ENCODE data around the gene NUBP2. TPM values are rescaled to one million over a fixed set of nuclear protein-coding genes. Genes with fewer than 3 reads are reported as not detected.

NUBP2 gene
- total RNA-seq, 1 experiment from 2014 or later = 89.2 TPM

DNA sequence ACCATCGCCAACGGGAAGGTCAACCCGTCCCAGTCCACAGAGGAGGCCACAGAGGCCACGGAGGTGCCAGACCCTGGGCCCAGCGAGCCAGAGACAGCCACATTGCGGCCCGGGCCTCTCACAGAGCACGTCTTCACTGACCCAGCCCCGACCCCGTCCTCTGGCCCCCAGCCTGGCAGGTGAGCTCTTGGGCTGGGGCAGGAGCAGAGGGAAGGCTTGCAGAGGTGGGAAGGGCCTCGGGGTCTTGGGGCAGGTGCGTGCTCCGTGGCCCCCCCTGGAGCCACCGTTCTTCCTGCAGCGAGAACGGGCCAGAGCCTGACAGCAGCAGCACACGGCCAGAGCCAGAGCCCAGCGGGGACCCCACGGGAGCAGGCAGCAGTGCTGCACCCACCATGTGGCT lies 16.5 kb upstream of the NUBP2 start (continued):
- TF ChIP-seq, protein P1, sequence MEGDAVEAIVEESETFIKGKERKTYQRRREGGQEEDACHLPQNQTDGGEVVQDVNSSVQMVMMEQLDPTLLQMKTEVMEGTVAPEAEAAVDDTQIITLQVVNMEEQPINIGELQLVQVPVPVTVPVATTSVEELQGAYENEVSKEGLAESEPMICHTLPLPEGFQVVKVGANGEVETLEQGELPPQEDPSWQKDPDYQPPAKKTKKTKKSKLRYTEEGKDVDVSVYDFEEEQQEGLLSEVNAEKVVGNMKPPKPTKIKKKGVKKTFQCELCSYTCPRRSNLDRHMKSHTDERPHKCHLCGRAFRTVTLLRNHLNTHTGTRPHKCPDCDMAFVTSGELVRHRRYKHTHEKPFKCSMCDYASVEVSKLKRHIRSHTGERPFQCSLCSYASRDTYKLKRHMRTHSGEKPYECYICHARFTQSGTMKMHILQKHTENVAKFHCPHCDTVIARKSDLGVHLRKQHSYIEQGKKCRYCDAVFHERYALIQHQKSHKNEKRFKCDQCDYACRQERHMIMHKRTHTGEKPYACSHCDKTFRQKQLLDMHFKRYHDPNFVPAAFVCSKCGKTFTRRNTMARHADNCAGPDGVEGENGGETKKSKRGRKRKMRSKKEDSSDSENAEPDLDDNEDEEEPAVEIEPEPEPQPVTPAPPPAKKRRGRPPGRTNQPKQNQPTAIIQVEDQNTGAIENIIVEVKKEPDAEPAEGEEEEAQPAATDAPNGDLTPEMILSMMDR (IDR thresholded peaks at IDR 0.05) = no peak
- TF ChIP-seq NFE2L1 (CRISPR knock-in tag; IDR thresholded peaks at IDR 0.05) = no peak
- TF ChIP-seq, protein P2, sequence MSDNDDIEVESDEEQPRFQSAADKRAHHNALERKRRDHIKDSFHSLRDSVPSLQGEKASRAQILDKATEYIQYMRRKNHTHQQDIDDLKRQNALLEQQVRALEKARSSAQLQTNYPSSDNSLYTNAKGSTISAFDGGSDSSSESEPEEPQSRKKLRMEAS (CRISPR knock-in tag; IDR thresholded peaks at IDR 0.05) = no peak
- TF ChIP-seq, protein P3, sequence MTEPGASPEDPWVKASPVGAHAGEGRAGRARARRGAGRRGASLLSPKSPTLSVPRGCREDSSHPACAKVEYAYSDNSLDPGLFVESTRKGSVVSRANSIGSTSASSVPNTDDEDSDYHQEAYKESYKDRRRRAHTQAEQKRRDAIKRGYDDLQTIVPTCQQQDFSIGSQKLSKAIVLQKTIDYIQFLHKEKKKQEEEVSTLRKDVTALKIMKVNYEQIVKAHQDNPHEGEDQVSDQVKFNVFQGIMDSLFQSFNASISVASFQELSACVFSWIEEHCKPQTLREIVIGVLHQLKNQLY (CRISPR knock-in tag; IDR thresholded peaks at IDR 0.05) = no peak
- TF ChIP-seq HMGA2 (CRISPR knock-in tag; IDR thresholded peaks at IDR 0.05) = no peak

DNA sequence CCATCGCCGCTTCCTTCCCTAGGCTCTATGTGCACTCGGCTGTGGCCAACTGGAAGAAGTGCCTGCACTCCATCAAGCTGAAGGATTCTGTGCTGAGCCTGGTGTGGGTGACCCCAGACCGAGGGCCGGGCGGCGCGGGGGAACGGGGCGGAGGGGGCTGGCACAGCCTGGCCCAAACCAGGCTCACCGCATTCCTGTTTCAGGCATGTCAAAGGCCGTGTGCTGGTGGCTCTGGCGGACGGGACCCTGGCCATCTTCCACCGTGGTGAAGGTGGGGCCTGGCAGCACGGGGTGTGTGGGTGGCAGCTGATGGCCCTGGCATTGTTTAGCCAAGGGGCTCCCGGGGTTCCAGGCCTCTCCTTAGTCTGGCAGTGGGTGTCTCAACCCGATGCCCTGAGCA lies 16.1 kb upstream of the NUBP2 start:
- Mint-ChIP-seq H3K36me3 (no peaks in the 10 kb centered on the region), H3K4me1 (peaks cover 4% of the 10 kb centered on the region), H3K27ac (no peak overlapping the region), H3K4me3 (no peak overlapping the region), H3K9me3 (no peaks in the 10 kb centered on the region), H3K27me3 (ENCODE audit: low read depth) (no peaks in the 10 kb centered on the region)
- CTCF ChIA-PET = no interaction called here
- DNase-seq (ENCODE audit: low spot score) (no peak), ATAC-seq (no peak)
- POLR2A ChIA-PET = no interaction called here
- TF ChIP-seq NR3C1 (CRISPR knock-in tag; conservative IDR thresholded peaks at IDR 0.05; ENCODE audit: low read depth) (no peak), IRF2 (CRISPR knock-in tag; IDR thresholded peaks at IDR 0.05; ENCODE audit: borderline replicate concordance, low read depth) (no peak), KAT7 (CRISPR knock-in tag; IDR thresholded peaks at IDR 0.05; ENCODE audit: borderline replicate concordance) (no peak), GABPB1 (CRISPR knock-in tag; IDR thresholded peaks at IDR 0.05) (no peak), OVOL2 (CRISPR knock-in tag; IDR thresholded peaks at IDR 0.05; ENCODE audit: borderline replicate concordance) (no peak), NR1H2 (CRISPR knock-in tag; IDR thresholded peaks at IDR 0.05) (no peak), ZNF138 (CRISPR knock-in tag; conservative IDR thresholded peaks at IDR 0.05) (no peak), ZNF232 (CRISPR knock-in tag; IDR thresholded peaks at IDR 0.05) (no peak), SP1 (CRISPR knock-in tag; conservative IDR thresholded peaks at IDR 0.05) (no peak), NFYB (CRISPR knock-in tag; conservative IDR thresholded peaks at IDR 0.05; ENCODE audit: low read depth) (no peak), PRRX2 (CRISPR knock-in tag; IDR thresholded peaks at IDR 0.05) (no peak), GRHL2 (CRISPR knock-in tag; IDR thresholded peaks at IDR 0.05; ENCODE audit: insufficient replicate concordance, severe bottlenecking) (no peak), FOXK1 (CRISPR knock-in tag; IDR thresholded peaks at IDR 0.05) (no peak), MYBL2 (CRISPR knock-in tag; IDR thresholded peaks at IDR 0.05) (no peak), MXD4 (CRISPR knock-in tag; IDR thresholded peaks at IDR 0.05; ENCODE audit: borderline replicate concordance) (no peak)
- TF ChIP-seq, protein P4, sequence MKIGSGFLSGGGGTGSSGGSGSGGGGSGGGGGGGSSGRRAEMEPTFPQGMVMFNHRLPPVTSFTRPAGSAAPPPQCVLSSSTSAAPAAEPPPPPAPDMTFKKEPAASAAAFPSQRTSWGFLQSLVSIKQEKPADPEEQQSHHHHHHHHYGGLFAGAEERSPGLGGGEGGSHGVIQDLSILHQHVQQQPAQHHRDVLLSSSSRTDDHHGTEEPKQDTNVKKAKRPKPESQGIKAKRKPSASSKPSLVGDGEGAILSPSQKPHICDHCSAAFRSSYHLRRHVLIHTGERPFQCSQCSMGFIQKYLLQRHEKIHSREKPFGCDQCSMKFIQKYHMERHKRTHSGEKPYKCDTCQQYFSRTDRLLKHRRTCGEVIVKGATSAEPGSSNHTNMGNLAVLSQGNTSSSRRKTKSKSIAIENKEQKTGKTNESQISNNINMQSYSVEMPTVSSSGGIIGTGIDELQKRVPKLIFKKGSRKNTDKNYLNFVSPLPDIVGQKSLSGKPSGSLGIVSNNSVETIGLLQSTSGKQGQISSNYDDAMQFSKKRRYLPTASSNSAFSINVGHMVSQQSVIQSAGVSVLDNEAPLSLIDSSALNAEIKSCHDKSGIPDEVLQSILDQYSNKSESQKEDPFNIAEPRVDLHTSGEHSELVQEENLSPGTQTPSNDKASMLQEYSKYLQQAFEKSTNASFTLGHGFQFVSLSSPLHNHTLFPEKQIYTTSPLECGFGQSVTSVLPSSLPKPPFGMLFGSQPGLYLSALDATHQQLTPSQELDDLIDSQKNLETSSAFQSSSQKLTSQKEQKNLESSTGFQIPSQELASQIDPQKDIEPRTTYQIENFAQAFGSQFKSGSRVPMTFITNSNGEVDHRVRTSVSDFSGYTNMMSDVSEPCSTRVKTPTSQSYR (CRISPR knock-in tag; IDR thresholded peaks at IDR 0.05) = no peak
- TF ChIP-seq, protein P5, sequence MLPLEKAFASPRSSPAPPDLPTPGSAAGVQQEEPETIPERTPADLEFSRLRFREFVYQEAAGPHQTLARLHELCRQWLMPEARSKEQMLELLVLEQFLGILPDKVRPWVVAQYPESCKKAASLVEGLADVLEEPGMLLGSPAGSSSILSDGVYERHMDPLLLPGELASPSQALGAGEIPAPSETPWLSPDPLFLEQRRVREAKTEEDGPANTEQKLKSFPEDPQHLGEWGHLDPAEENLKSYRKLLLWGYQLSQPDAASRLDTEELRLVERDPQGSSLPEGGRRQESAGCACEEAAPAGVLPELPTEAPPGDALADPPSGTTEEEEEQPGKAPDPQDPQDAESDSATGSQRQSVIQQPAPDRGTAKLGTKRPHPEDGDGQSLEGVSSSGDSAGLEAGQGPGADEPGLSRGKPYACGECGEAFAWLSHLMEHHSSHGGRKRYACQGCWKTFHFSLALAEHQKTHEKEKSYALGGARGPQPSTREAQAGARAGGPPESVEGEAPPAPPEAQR (CRISPR knock-in tag; IDR thresholded peaks at IDR 0.05) = no peak
- TF ChIP-seq, protein P6, sequence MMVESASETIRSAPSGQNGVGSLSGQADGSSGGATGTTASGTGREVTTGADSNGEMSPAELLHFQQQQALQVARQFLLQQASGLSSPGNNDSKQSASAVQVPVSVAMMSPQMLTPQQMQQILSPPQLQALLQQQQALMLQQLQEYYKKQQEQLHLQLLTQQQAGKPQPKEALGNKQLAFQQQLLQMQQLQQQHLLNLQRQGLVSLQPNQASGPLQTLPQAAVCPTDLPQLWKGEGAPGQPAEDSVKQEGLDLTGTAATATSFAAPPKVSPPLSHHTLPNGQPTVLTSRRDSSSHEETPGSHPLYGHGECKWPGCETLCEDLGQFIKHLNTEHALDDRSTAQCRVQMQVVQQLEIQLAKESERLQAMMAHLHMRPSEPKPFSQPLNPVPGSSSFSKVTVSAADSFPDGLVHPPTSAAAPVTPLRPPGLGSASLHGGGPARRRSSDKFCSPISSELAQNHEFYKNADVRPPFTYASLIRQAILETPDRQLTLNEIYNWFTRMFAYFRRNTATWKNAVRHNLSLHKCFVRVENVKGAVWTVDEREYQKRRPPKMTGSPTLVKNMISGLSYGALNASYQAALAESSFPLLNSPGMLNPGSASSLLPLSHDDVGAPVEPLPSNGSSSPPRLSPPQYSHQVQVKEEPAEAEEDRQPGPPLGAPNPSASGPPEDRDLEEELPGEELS (CRISPR knock-in tag; IDR thresholded peaks at IDR 0.05) = no peak
- TF ChIP-seq, protein P7, sequence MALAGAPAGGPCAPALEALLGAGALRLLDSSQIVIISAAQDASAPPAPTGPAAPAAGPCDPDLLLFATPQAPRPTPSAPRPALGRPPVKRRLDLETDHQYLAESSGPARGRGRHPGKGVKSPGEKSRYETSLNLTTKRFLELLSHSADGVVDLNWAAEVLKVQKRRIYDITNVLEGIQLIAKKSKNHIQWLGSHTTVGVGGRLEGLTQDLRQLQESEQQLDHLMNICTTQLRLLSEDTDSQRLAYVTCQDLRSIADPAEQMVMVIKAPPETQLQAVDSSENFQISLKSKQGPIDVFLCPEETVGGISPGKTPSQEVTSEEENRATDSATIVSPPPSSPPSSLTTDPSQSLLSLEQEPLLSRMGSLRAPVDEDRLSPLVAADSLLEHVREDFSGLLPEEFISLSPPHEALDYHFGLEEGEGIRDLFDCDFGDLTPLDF (CRISPR knock-in tag; IDR thresholded peaks at IDR 0.05) = no peak
